IPS-NIHi11 (cell line): ENCODE results near the gene CCSER2.
"Not testable (repeated sequence)": the region's sequence is repeated elsewhere in the genome, so short reads cannot be mapped to it uniquely, and the experiment has no call there.

Experiments used
- DNase-seq: peaks from one replicate; pipeline ENCODE4 v3.0.0; 2012; ENCODE audit warnings: mixed read lengths, low spot score

CCSER2 gene

GRCh38 chr10:84311576-84311975 is 16.8 kb upstream of the CCSER2 start:
- no peak for DNase-seq

DNA sequence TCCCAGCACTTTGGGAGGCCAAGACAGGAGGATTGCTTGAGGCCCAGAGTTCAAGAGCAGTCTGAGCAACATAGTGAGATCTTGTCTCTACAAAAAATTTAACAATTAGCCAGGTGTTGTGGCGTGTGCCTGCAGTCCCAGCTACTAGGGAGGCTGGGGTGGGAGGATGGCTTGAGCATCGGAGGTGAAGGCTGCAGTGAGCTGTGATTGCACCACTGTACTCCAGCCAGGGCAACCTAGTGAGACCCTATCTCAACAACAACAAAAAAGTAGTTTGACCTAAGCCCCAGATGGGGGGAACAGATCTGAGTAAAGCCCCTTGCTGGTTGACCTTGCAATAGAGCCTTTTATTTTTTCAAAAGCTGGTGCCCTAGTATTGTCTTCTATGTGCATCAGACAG is 15.6 kb upstream of the CCSER2 start:
- no peak for DNase-seq

DNA sequence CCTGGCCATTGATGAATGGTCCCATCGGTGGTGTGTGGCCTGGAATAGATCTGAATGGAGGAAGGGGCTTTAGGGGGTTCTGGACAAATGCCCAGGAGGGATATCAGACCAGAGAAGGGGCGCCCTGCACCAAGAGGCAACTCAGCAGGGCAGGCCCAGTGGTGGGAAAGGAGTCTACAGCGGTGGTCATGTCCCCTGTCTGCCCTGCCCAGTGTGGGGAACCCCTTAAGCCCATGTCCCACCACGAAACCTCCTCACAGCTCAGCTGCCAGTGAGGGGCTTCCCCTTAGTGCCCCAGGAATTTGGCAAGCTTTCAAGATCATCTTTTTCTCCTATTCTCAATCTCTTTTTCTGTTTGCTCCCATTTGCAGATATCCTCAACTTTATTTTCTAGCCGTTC is 14.1 kb upstream of the CCSER2 start:
- no peak for DNase-seq

- no peak for DNase-seq
Measured at GRCh38 chr10:84317174-84317573, 11.2 kb upstream of the CCSER2 start.

DNA sequence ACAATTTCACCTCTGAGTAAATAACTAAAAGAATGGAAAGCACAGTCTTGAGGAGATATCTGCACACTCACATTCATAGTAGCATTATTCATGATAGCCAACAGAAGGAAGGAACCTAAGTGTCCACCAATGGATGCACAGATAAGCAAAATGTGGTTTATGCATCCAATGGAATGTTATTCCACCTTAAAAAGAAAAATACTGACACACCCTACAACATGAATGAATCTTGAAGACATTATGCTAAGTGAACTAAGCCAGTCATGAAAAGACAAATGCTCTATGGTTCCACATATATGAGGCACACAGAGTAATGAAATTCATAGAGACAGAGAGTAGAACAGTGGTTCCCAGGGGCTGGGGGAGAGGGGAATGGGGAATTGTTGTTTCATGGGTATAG is 6.5 kb upstream of the CCSER2 start:
- no peak for DNase-seq

GRCh38 chr10:84323566-84323965 is 4.8 kb upstream of the CCSER2 start:
- DNase-seq = not testable (repeated sequence)

DNA sequence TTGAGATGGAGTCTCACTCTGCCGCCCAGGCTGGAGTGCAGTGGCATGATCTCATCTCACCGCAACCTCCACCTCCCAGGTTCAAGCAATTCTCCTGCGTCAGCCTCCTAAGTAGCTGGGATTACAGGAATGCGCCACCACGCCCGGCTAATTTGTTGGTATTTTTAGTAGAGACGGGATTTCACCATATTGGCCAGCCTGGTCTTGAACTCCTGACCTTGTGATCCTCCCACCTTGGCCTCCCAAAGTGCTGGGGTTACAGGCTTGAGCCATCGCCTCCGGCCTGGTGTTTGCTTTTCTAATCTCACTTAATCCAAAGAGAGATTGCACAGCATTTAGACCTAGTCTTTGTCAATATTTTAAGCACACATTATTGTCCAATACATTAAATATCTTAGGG is 1.4 kb upstream of the CCSER2 start:
- not testable (repeated sequence) for DNase-seq

GRCh38 chr10:84329196-84329611 is 815 bp downstream of the CCSER2 start:
- DNase-seq = no peak

GRCh38 chr10:84329986-84330651 is 1.7 kb downstream of the CCSER2 start:
- no peak for DNase-seq

DNA sequence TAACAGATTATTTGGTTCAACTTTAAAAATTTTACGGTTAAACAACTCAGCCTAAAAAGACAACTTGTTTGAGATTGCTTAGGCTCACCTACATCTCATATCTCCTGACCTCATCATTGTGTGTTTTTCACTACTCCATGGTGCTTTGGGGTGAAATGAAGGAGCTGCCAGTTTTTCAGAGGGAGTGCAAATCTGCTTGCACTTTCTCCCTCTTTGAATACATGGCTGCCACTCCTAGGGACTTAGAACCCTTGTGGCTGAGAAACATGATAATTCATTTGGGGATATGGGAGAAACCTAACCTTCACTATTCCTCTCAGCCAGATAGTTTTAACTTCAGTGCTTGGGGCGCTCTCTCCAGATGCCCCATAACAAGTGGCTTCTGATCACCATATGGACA is 2.7 kb downstream of the CCSER2 start:
- no peak for DNase-seq

DNA sequence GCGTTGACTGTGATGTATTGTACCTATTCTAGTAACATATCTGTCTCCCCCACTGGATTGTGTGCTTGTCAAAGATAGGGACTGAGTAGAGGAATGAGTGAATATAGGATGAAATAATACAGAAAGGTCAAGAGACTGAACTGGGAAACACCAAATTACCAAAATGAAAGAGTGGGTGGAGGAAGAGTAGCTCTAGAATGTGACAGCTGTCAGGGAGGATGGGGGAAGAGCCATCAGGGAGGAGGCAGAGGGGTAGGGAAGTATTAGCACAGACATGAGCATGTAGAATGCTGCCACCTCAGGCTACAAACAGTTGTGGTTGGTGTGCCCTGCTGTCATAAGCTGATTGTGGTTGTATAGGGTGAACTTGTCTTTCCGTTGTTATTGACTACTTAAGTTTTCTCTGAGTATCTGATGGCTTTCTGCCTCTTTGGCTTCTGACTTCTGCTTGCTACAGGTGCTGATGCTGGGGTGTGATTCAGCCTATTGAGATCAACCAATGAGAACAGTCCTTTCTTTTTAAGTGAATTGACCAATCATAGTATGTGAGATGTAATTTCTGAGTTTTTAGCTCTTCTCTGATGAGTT is 5.6 kb downstream of the CCSER2 start:
- no peak for DNase-seq

DNA sequence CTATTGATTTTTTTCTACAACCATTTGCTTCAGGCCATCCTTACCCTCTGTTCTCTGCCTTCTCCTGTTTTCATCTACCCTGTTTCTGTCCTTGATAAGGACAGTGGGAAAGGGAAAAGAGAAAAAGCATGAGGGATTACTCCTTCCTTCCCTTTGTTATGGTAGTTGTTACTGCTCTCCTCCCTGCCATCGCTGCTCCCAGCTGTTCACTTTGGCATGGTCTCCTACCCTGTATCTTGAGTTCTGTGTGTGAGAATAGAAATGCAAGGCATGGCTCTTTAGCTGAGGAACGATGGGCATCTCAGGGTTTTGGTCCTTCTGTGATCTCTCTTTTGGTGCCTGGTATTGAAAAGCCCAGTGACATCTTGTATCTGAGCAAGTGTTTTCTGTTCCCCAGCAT is 6.4 kb downstream of the CCSER2 start:
- no peak for DNase-seq

DNA sequence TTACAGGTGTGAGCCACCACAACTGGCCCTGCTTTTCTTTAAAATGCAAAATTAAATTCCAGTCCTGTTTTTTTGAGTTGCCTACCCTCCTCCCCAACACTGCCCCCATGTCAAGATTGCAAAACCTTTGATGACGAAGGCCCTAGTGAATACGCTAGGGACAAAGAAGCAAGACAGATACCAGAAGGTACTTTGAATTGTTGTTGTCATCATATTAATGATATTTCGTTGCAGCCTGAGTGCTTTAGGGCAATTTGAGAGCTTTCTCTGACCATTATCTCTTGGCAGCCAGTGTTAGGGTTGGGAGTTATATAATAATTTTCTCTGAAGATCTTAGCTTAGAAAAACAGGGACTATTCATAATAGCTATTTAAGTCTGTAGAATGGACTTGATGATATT is 7.1 kb downstream of the CCSER2 start:
- no peak for DNase-seq

- no peak for DNase-seq
Measured at GRCh38 chr10:84336406-84337090, 8.2 kb downstream of the CCSER2 start.

DNA sequence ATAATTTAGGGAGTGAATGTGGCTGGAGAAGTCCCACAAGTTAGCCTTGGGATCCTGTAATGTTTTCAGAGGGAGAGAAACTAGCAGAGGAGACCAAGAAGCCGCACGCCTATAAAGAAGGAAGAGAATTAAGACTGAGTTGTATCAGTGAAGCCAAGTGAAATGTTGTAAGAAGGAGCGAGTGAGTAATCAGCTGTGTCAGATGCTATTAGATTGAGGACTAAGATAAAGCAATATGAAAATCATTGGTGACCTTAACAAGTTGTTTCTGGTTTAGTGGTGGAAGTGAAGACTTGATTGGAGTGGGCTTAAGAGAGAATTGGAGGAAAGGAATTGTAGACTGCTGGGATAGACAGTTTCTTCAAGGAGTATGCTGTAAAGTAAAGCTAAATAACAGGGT is 8.8 kb downstream of the CCSER2 start:
- DNase-seq = no peak

GRCh38 chr10:84339025-84339424 is 10.6 kb downstream of the CCSER2 start:
- DNase-seq = no peak

- DNase-seq = no peak
Measured at GRCh38 chr10:84340187-84340586, 11.8 kb downstream of the CCSER2 start.

DNA sequence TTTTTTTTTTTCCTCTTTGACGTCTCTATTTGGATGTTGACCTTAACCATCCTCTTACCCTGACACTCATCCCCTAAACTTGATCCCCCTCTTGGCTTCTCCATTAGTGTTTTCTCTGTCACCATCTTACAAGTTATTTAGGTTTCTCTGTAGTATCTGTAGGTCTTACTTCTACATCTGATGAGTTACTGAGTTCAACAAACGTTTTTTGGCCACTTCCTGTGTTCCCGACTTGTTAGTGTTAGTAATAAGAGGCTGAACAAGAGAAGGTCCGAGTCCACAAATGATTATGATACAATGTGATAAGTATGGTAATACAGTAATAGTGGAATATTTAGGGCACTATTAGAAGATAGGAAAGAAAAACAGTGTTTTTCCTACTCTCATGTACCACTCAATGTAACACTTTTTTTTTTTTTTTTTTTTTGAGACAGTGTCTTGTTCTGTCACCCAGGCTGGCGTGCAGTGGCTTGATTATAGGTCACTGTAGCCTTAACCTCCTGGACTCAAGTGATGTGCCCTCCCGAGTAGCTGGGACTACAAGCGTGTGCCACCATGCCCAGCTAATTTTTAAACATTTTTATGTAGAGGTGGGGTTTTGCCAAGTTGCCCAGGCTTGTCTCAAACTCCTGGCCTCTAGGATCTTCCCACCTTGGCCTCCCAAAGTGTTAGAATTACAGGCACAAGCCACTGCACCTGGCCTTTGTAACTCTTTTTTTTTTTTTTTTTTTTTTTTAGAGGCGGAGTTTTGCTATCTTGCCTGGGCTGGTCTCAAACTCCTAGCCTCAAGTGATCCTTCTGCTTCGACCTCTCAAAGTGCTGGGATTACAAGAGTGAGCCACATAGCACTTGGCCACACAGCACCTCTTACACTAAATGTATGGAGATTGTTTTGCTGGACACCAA is 12.5 kb downstream of the CCSER2 start:
- no peak for DNase-seq

- no peak for DNase-seq
Measured at GRCh38 chr10:84341538-84341856, 13.1 kb downstream of the CCSER2 start.

GRCh38 chr10:84341983-84342382 is 13.6 kb downstream of the CCSER2 start:
- DNase-seq = no peak

GRCh38 chr10:84342584-84342983 is 14.2 kb downstream of the CCSER2 start:
- DNase-seq = no peak

GRCh38 chr10:84343831-84344230 is 15.4 kb downstream of the CCSER2 start:
- no peak for DNase-seq

GRCh38 chr10:84344526-84344925 is 16.1 kb downstream of the CCSER2 start:
- no peak for DNase-seq
